Measurements from ENCODE around the gene C5orf15.

DNA sequence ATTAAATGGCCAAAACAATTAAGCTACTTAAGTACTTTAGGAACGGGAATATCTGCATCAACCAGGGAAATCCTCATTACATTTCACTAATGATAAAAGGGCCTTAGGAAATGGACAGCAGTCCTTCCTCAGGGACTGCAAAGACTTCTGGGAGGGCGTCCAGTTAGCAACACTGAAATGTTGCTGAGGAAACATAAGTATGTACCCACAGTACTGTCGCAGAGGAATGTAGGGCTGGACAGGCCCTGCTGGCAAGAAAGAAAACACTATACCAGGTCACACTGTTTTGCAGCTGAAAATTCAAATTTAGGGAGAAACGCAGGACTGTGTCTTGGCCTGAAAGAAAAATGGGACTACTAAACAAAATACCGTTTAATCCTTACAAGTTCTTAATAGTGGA, 1.3 kb downstream of the C5orf15 start:
- TF ChIP-seq, protein P1, sequence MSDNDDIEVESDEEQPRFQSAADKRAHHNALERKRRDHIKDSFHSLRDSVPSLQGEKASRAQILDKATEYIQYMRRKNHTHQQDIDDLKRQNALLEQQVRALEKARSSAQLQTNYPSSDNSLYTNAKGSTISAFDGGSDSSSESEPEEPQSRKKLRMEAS (IDR thresholded peaks at IDR 0.05), result no peak
- TF ChIP-seq, protein P2, sequence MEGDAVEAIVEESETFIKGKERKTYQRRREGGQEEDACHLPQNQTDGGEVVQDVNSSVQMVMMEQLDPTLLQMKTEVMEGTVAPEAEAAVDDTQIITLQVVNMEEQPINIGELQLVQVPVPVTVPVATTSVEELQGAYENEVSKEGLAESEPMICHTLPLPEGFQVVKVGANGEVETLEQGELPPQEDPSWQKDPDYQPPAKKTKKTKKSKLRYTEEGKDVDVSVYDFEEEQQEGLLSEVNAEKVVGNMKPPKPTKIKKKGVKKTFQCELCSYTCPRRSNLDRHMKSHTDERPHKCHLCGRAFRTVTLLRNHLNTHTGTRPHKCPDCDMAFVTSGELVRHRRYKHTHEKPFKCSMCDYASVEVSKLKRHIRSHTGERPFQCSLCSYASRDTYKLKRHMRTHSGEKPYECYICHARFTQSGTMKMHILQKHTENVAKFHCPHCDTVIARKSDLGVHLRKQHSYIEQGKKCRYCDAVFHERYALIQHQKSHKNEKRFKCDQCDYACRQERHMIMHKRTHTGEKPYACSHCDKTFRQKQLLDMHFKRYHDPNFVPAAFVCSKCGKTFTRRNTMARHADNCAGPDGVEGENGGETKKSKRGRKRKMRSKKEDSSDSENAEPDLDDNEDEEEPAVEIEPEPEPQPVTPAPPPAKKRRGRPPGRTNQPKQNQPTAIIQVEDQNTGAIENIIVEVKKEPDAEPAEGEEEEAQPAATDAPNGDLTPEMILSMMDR (IDR thresholded peaks at IDR 0.05; ENCODE audit: low read depth, low read length, missing input control), result no peak
- TF ChIP-seq, protein P3, sequence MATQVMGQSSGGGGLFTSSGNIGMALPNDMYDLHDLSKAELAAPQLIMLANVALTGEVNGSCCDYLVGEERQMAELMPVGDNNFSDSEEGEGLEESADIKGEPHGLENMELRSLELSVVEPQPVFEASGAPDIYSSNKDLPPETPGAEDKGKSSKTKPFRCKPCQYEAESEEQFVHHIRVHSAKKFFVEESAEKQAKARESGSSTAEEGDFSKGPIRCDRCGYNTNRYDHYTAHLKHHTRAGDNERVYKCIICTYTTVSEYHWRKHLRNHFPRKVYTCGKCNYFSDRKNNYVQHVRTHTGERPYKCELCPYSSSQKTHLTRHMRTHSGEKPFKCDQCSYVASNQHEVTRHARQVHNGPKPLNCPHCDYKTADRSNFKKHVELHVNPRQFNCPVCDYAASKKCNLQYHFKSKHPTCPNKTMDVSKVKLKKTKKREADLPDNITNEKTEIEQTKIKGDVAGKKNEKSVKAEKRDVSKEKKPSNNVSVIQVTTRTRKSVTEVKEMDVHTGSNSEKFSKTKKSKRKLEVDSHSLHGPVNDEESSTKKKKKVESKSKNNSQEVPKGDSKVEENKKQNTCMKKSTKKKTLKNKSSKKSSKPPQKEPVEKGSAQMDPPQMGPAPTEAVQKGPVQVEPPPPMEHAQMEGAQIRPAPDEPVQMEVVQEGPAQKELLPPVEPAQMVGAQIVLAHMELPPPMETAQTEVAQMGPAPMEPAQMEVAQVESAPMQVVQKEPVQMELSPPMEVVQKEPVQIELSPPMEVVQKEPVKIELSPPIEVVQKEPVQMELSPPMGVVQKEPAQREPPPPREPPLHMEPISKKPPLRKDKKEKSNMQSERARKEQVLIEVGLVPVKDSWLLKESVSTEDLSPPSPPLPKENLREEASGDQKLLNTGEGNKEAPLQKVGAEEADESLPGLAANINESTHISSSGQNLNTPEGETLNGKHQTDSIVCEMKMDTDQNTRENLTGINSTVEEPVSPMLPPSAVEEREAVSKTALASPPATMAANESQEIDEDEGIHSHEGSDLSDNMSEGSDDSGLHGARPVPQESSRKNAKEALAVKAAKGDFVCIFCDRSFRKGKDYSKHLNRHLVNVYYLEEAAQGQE (IDR thresholded peaks at IDR 0.05), result no peak
- TF ChIP-seq JUND (IDR thresholded peaks at IDR 0.05) (no peak), RAD21 (IDR thresholded peaks at IDR 0.05) (no peak), GABPA (IDR thresholded peaks at IDR 0.05 in 1 of 2, conservative IDR thresholded peaks at IDR 0.05 in 1 of 2) (no peak), HNF4G (IDR thresholded peaks at IDR 0.05) (no peak), TAF1 (conservative IDR thresholded peaks at IDR 0.05) (no peak), RXRA (IDR thresholded peaks at IDR 0.05) (no peak), EGR1 (IDR thresholded peaks at IDR 0.05; ENCODE audit: low read depth in 2 of 2) (no peak), HNF4A (conservative IDR thresholded peaks at IDR 0.05) (no peak)
